GM21390 (cell line): ENCODE data around the gene TTLL10.

ENCODE experiments used
- ATAC-seq: cut with Tn5 transposase; IDR thresholded peaks from one replicate; pipeline ENCODE4 v1.9.1; 2021; ENCODE audit not compliant: unreplicated experiment

TTLL10 gene

GRCh38 chr1:1232796-1233566 is 59.3 kb downstream of the TTLL10 start:
- ATAC-seq, result no peak

GRCh38 chr1:1233567-1233892 is 59.9 kb downstream of the TTLL10 start:
- ATAC-seq, result no peak

- ATAC-seq, result no peak
Measured at GRCh38 chr1:1234180-1234808, 60.6 kb downstream of the TTLL10 start.

GRCh38 chr1:1235016-1235744 is 61.5 kb downstream of the TTLL10 start:
- ATAC-seq, result no peak

- ATAC-seq, result no peak
Measured at GRCh38 chr1:1236176-1236763, 62.6 kb downstream of the TTLL10 start.

GRCh38 chr1:1236945-1237873 is 63.5 kb downstream of the TTLL10 start:
- no peak for ATAC-seq

- no peak for ATAC-seq
Measured at GRCh38 chr1:1237874-1238701, 64.4 kb downstream of the TTLL10 start.

GRCh38 chr1:1238702-1239178 is 65.1 kb downstream of the TTLL10 start:
- no peak for ATAC-seq

GRCh38 chr1:1239227-1239613 is 65.5 kb downstream of the TTLL10 start:
- ATAC-seq, result no peak

GRCh38 chr1:1239614-1240347 is 66.1 kb downstream of the TTLL10 start:
- no peak for ATAC-seq

GRCh38 chr1:1240348-1240732 is 66.7 kb downstream of the TTLL10 start:
- no peak for ATAC-seq

- no peak for ATAC-seq
Measured at GRCh38 chr1:1240822-1241587, 67.3 kb downstream of the TTLL10 start.

GRCh38 chr1:1241588-1242219 is 68.0 kb downstream of the TTLL10 start:
- no peak for ATAC-seq

- ATAC-seq, result no peak
Measured at GRCh38 chr1:1242461-1243265, 69.0 kb downstream of the TTLL10 start.

GRCh38 chr1:1243266-1243660 is 69.6 kb downstream of the TTLL10 start:
- no peak for ATAC-seq

- no peak for ATAC-seq
Measured at GRCh38 chr1:1243807-1244191, 70.1 kb downstream of the TTLL10 start.

GRCh38 chr1:1244192-1244811 is 70.6 kb downstream of the TTLL10 start:
- no peak for ATAC-seq
